Tibial nerve (tissue), 3 donors: ENCODE results near the gene ELF2.
"Not testable (repeated sequence)": the region's sequence is repeated elsewhere in the genome, so short reads cannot be mapped to it uniquely, and the experiment has no call there.

Experiments used
- POLR2A ChIP-seq, 2 donors: fragments of 450-650 bp; IDR thresholded peaks; one replicate each; pipeline ENCODE4 v1.6.1; 2017; ENCODE audit warnings: antibody characterized with exemption in 2 of 2, mild to moderate bottlenecking in 2 of 2, moderate library complexity in 2 of 2
- TF ChIP-seq, protein P1 (sequence below), 5 experiments: fragments of 200-600 bp in 3 of 5; fragments of 450-650 bp in 2 of 5; sonication (generic) in 3 of 5; IDR thresholded peaks; one replicate each; pipeline ENCODE4 v1.5.1; 2016 to 2019; ENCODE audit warnings: antibody characterized with exemption in 5 of 5, mild to moderate bottlenecking in 3 of 5, moderate library complexity in 2 of 5

DNA sequence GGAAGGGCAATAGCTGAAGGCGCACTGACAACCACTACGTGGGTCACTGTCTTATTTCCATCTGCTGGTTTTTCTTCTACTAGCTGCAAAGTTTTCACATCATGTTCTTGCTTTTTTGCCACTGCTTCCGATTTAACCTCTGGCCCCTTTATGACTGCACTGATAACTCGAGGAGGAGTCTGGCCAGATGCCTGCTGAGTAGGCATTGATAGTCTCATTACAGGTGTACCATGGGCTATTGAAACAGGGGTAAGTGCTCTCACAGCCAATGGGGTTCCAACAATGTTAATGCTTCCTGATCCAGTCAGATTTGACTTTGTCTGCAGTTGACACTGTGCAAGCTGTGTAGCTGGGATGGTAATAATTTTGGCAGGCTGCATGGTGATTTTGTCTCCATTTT, 118.0 kb downstream of the ELF2 start:
- TF ChIP-seq, protein P1, sequence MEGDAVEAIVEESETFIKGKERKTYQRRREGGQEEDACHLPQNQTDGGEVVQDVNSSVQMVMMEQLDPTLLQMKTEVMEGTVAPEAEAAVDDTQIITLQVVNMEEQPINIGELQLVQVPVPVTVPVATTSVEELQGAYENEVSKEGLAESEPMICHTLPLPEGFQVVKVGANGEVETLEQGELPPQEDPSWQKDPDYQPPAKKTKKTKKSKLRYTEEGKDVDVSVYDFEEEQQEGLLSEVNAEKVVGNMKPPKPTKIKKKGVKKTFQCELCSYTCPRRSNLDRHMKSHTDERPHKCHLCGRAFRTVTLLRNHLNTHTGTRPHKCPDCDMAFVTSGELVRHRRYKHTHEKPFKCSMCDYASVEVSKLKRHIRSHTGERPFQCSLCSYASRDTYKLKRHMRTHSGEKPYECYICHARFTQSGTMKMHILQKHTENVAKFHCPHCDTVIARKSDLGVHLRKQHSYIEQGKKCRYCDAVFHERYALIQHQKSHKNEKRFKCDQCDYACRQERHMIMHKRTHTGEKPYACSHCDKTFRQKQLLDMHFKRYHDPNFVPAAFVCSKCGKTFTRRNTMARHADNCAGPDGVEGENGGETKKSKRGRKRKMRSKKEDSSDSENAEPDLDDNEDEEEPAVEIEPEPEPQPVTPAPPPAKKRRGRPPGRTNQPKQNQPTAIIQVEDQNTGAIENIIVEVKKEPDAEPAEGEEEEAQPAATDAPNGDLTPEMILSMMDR (IDR thresholded peaks at IDR 0.05) = not testable (repeated sequence)
- TF ChIP-seq POLR2A (IDR thresholded peaks at IDR 0.05) = not testable (repeated sequence)
